Caco-2 (cell line): Measurements from ENCODE around the gene TTC7B. TPM values are rescaled to one million over a fixed set of nuclear protein-coding genes. Genes with fewer than 3 reads are reported as not detected.

Experiments
- BruUV-seq: library from RNA; stranded (reverse); fragments of 400-500 nt; replicated peaks from 2 replicates; lab custom pipeline; 2021; lab: Mats Ljungman, UMichigan
- CTCF ChIA-PET: fragments of 300-600 bp; sonication (Branson Sonifier 250); formaldehyde crosslinking; loops from one replicate; lab custom pipeline; 2022; ENCODE audit warnings: antibody characterized with exemption; lab: Charles Lee
- POLR2A ChIA-PET: fragments of 300-600 bp; sonication (Branson Sonifier 250); formaldehyde crosslinking; loops from one replicate; lab custom pipeline; 2022; ENCODE audit warnings: antibody characterized with exemption; lab: Charles Lee
- DNase-seq, 2 experiments: peaks; one replicate each; pipeline versions ENCODE4 v3.0.0 to v3.0.0-alpha.2; 2020 to 2022
- H3K27me3 ChIP-seq: replicated peaks from 2 replicates; pipeline ENCODE4 v1.6.0; 2011; ENCODE audit warnings: low read length; ENCODE audit not compliant: control insufficient read depth, insufficient read depth
- H3K36me3 ChIP-seq: 2 replicates; pipeline ENCODE4 v1.5.1; 2011; ENCODE audit warnings: low read length; ENCODE audit not compliant: control insufficient read depth, insufficient read depth
- H3K4me1 ChIP-seq: fragments of 250-450 bp; sonication (Bioruptor Pico); 2 replicates; pipeline ENCODE4 v1.5.1; 2020; ENCODE audit warnings: mild to moderate bottlenecking
- H3K4me3 ChIP-seq: 2 replicates; pipeline ENCODE4 v1.5.1; 2011; ENCODE audit warnings: low read depth, mild to moderate bottlenecking, control low read depth, low read length
- H3K9me3 ChIP-seq: fragments of 250-450 bp; sonication (Bioruptor Pico); 2 replicates; pipeline ENCODE4 v1.5.1; 2020; ENCODE audit warnings: mild to moderate bottlenecking, moderate library complexity
- H3K27ac Mint-ChIP-seq: one replicate; pipeline ENCODE4 v1.8.0; 2022; ENCODE audit warnings: mixed read lengths; ENCODE audit not compliant: unreplicated experiment
- H3K27me3 Mint-ChIP-seq: one replicate; pipeline ENCODE4 v1.8.0; 2022; ENCODE audit warnings: mixed read lengths; ENCODE audit not compliant: insufficient read depth, unreplicated experiment
- H3K36me3 Mint-ChIP-seq: one replicate; pipeline ENCODE4 v1.8.0; 2022; ENCODE audit warnings: mild to moderate bottlenecking, mixed read lengths; ENCODE audit not compliant: insufficient read depth, unreplicated experiment
- H3K4me1 Mint-ChIP-seq: one replicate; pipeline ENCODE4 v1.8.0; 2022; ENCODE audit warnings: low read depth, mixed read lengths; ENCODE audit not compliant: unreplicated experiment
- H3K4me3 Mint-ChIP-seq: one replicate; pipeline ENCODE4 v1.8.0; 2022; ENCODE audit warnings: mild to moderate bottlenecking, moderate library complexity, mixed read lengths; ENCODE audit not compliant: unreplicated experiment
- H3K9me3 Mint-ChIP-seq: one replicate; pipeline ENCODE4 v1.8.0; 2022; ENCODE audit warnings: mixed read lengths; ENCODE audit not compliant: unreplicated experiment
- intact Hi-C: fragments of 100-400 bp; cut with micrococcal nuclease; formaldehyde crosslinking; loops from one replicate; pipeline ENCODE4 v1.10.0; 2022; ENCODE audit not compliant: unreplicated experiment
- total RNA-seq: library from RNA; stranded (reverse); gene quantifications from 2 replicates; pipeline ENCODE4 v1.2.3, GENCODE V29; 2022
- TF ChIP-seq, protein P1 (sequence below), 2 experiments: fragments of 200-600 bp in 1 of 2; IDR thresholded peaks; 1 replicate in 1 of 2; 2 replicates in 1 of 2; pipeline versions ENCODE4 v1.5.1 to v1.8.0; 2011 to 2022; ENCODE audit warnings: antibody characterized with exemption in 1 of 2, control low read depth in 1 of 2, inconsistent platforms in 1 of 2, low read depth in 1 of 2, low read length in 1 of 2, mild to moderate bottlenecking in 1 of 2, moderate library complexity in 1 of 2; ENCODE audit not compliant: insufficient read depth in 1 of 2, severe bottlenecking in 1 of 2, unreplicated experiment in 1 of 2

Gene TTC7B
- total RNA-seq, 1 experiment from 2014 or later, result 28.5 TPM

DNA sequence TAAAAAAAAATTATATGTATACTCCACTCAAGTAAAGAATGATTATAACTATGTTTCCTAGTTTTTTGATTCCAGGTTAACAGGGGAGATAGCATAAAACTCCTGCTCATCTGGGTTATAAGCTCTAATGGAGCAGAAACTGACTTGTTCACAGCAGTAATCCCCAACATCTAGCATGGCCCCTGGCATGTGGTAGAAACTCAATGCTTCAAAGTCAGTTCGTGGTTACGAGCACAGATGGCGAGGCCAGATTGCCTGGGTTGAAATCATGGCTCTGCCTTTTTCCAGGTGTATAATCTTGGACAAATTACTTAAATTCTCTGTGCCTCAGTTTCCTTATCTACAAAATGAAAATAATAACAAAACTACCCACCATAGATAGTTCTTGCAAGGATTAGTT lies 183.8 kb downstream of the TTC7B start:
- H3K27ac Mint-ChIP-seq, result no peak overlapping the region
- intact Hi-C loops, result no loop called here
- no peaks in the 10 kb centered on the region for H3K4me1 Mint-ChIP-seq
- no TSS peak for BruUV-seq
- no peak overlapping the region for H3K4me3 Mint-ChIP-seq
- no peak overlapping the region for H3K4me3 ChIP-seq
- H3K27me3 Mint-ChIP-seq, result no peaks in the 10 kb centered on the region
- DNase-seq, result no peak
- H3K36me3 ChIP-seq, result no peaks in the 10 kb centered on the region
- H3K36me3 Mint-ChIP-seq, result no peaks in the 10 kb centered on the region
- H3K9me3 ChIP-seq, result no peaks in the 10 kb centered on the region
- H3K4me1 ChIP-seq, result no peaks in the 10 kb centered on the region
- peaks cover 14% of the 10 kb centered on the region for H3K9me3 Mint-ChIP-seq
- CTCF ChIA-PET, result no interaction called here
- TF ChIP-seq, protein P1, sequence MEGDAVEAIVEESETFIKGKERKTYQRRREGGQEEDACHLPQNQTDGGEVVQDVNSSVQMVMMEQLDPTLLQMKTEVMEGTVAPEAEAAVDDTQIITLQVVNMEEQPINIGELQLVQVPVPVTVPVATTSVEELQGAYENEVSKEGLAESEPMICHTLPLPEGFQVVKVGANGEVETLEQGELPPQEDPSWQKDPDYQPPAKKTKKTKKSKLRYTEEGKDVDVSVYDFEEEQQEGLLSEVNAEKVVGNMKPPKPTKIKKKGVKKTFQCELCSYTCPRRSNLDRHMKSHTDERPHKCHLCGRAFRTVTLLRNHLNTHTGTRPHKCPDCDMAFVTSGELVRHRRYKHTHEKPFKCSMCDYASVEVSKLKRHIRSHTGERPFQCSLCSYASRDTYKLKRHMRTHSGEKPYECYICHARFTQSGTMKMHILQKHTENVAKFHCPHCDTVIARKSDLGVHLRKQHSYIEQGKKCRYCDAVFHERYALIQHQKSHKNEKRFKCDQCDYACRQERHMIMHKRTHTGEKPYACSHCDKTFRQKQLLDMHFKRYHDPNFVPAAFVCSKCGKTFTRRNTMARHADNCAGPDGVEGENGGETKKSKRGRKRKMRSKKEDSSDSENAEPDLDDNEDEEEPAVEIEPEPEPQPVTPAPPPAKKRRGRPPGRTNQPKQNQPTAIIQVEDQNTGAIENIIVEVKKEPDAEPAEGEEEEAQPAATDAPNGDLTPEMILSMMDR (IDR thresholded peaks at IDR 0.05; ENCODE audit: insufficient read depth in 1 of 2, low read depth in 1 of 2, low read length in 1 of 2, severe bottlenecking in 1 of 2, unreplicated experiment in 1 of 2), result no peak
- no peaks in the 10 kb centered on the region for H3K27me3 ChIP-seq
- POLR2A ChIA-PET, result no interaction called here

DNA sequence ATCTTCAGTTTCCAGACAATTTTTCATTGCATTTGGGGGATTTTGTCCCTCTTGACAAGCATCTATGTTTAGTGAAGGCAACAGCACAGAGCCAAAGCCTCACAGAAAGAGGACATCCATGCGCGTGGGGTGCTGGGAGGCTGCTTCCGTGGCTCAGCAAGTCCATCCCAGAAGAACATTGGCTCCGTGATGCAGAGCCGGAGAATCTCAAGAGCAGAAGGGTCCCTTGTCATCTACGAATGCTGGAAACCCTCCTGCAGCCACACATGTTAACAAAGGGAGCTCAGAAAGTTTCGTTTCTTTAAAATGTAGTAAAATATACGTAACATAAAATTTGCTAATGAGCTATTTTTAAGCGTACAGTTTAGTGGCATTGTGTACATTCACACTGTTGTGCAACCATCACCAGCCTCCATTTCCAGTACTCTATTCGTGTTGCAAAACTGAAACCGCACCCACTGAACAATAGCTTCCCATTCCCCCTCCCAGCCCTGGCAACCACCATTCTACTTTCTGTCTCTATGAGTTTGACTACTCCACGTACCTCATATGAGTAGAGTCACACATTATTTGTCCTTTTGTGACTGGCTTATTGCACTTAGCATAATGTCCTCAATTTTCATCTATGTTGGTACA lies 185.9 kb downstream of the TTC7B start:
- H3K27ac Mint-ChIP-seq, result no peak overlapping the region
- H3K36me3 ChIP-seq, result no peaks in the 10 kb centered on the region
- POLR2A ChIA-PET, result no interaction called here
- H3K9me3 ChIP-seq, result no peaks in the 10 kb centered on the region
- intact Hi-C loops, result no loop called here
- no peak overlapping the region for H3K4me3 ChIP-seq
- CTCF ChIA-PET, result no interaction called here
- H3K4me3 Mint-ChIP-seq, result no peak overlapping the region
- H3K27me3 Mint-ChIP-seq, result no peaks in the 10 kb centered on the region
- H3K4me1 Mint-ChIP-seq, result no peaks in the 10 kb centered on the region
- H3K4me1 ChIP-seq, result no peaks in the 10 kb centered on the region
- no peaks in the 10 kb centered on the region for H3K36me3 Mint-ChIP-seq
- no TSS peak for BruUV-seq
- peaks cover 13% of the 10 kb centered on the region for H3K9me3 Mint-ChIP-seq
- TF ChIP-seq, protein P1 (IDR thresholded peaks at IDR 0.05; ENCODE audit: insufficient read depth in 1 of 2, low read depth in 1 of 2, low read length in 1 of 2, severe bottlenecking in 1 of 2, unreplicated experiment in 1 of 2), result no peak
- DNase-seq, result no peak
- H3K27me3 ChIP-seq, result no peaks in the 10 kb centered on the region

- no peak overlapping the region for H3K27ac Mint-ChIP-seq
- Histone ChIP-seq H3K4me1 (peaks cover 5% of the 10 kb centered on the region; the same call in 1 of the 2 replicates), H3K36me3 (no peaks in the 10 kb centered on the region), H3K27me3 (no peaks in the 10 kb centered on the region), H3K4me3 (no peak overlapping the region), H3K9me3 (no peaks in the 10 kb centered on the region)
- CTCF ChIA-PET, result no interaction called here
- no peaks in the 10 kb centered on the region for H3K36me3 Mint-ChIP-seq
- POLR2A ChIA-PET, result no interaction called here
- TF ChIP-seq, protein P1 (IDR thresholded peaks at IDR 0.05; ENCODE audit: insufficient read depth in 1 of 2, low read depth in 1 of 2, low read length in 1 of 2, severe bottlenecking in 1 of 2, unreplicated experiment in 1 of 2), result no peak
- H3K4me3 Mint-ChIP-seq, result no peak overlapping the region
- no peak for DNase-seq
- H3K9me3 Mint-ChIP-seq, result peaks cover 4% of the 10 kb centered on the region
- no peaks in the 10 kb centered on the region for H3K27me3 Mint-ChIP-seq
- intact Hi-C loops, result no loop called here
- no TSS peak for BruUV-seq
- peaks cover 8% of the 10 kb centered on the region for H3K4me1 Mint-ChIP-seq
These were observed 186.8 kb downstream of the TTC7B start for GRCh38 chr14:90629471-90629870.
